GM12878 (cell line): ENCODE data around the gene RAE1. TPM values are rescaled to one million over a fixed set of nuclear protein-coding genes. Genes with fewer than 3 reads are reported as not detected.
A peak's percentile ranks its signal among the peaks of the same experiment; 100 is the strongest.

Source experiments
- ASH2L ChIP-seq: fragments of 300-600, 200-600 bp; sonication (generic); IDR thresholded peaks from 2 replicates; pipeline ENCODE4 v1.6.1; 2017; ENCODE audit warnings: low read depth, mild to moderate bottlenecking, borderline replicate concordance
- CHD1 ChIP-seq: IDR thresholded peaks from 2 replicates; pipeline ENCODE4 v1.6.1; 2012; ENCODE audit warnings: low read depth, low read length, improper control_type of control experiment
- CREM ChIP-seq: IDR thresholded peaks from 2 replicates; pipeline ENCODE4 v1.6.1; 2014; ENCODE audit warnings: antibody characterized with exemption, low read depth
- DPF2 ChIP-seq: fragments of 450-650 bp; IDR thresholded peaks from 2 replicates; pipeline ENCODE4 v1.6.1; 2017; ENCODE audit warnings: mild to moderate bottlenecking
- ETV6 ChIP-seq, 2 experiments: fragments of 450-650 bp in 1 of 2; IDR thresholded peaks in 1 of 2; conservative IDR thresholded peaks in 1 of 2; 2 replicates each; pipeline ENCODE4 v1.6.1; 2014; ENCODE audit warnings: antibody characterized with exemption in 1 of 2, borderline replicate concordance in 1 of 2, low read depth in 1 of 2, mild to moderate bottlenecking in 1 of 2, moderate library complexity in 1 of 2
- GATAD2B ChIP-seq: fragments of 450-650 bp; conservative IDR thresholded peaks from 2 replicates; pipeline ENCODE4 v1.6.1; 2017; ENCODE audit warnings: low read depth, mild to moderate bottlenecking, moderate library complexity
- HSF1 ChIP-seq: fragments of 150-350 bp; IDR thresholded peaks from 2 replicates; pipeline ENCODE4 v1.6.1; 2014; ENCODE audit warnings: mild to moderate bottlenecking, low read depth, low read length
- IKZF1 ChIP-seq: fragments of 450-650 bp; conservative IDR thresholded peaks from 2 replicates; pipeline ENCODE4 v1.6.1; 2017; ENCODE audit warnings: antibody characterized with exemption, mild to moderate bottlenecking
- IRF4 ChIP-seq: IDR thresholded peaks from 2 replicates; pipeline ENCODE4 v1.6.1; 2011; ENCODE audit warnings: low read depth, low read length
- LARP7 ChIP-seq: fragments of 450-650 bp; IDR thresholded peaks from 2 replicates; pipeline ENCODE4 v1.6.1; 2017; ENCODE audit warnings: mild to moderate bottlenecking
- MEF2B ChIP-seq: fragments of 450-650 bp; IDR thresholded peaks from 2 replicates; pipeline ENCODE4 v1.6.1; 2018; ENCODE audit warnings: mild to moderate bottlenecking, moderate library complexity; ENCODE audit not compliant: partially characterized antibody, poor library complexity, severe bottlenecking
- MTA3 ChIP-seq: IDR thresholded peaks from 2 replicates; pipeline ENCODE4 v1.6.1; 2012; ENCODE audit warnings: low read length, inconsistent platforms, borderline replicate concordance
- MXI1 ChIP-seq: fragments of 150-350 bp; IDR thresholded peaks from 2 replicates; pipeline ENCODE4 v1.6.1; 2011; ENCODE audit warnings: low read depth, mild to moderate bottlenecking, inconsistent platforms, low read length, improper control_type of control experiment
- NBN ChIP-seq: fragments of 450-650 bp; IDR thresholded peaks from 2 replicates; pipeline ENCODE4 v1.6.1; 2016
- NR2F1 ChIP-seq: fragments of 450-650 bp; conservative IDR thresholded peaks from 2 replicates; pipeline ENCODE4 v1.6.1; 2017; ENCODE audit warnings: mild to moderate bottlenecking
- PAX5 ChIP-seq: IDR thresholded peaks from 2 replicates; pipeline ENCODE4 v1.6.1; 2011; ENCODE audit warnings: low read depth, low read length, borderline replicate concordance
- PML ChIP-seq: IDR thresholded peaks from 2 replicates; pipeline ENCODE4 v1.6.1; 2012; ENCODE audit warnings: low read length, inconsistent platforms
- RB1 ChIP-seq: fragments of 450-650 bp; formaldehyde crosslinking; IDR thresholded peaks from 2 replicates; pipeline ENCODE4 v1.6.1; 2017; ENCODE audit warnings: mild to moderate bottlenecking, borderline replicate concordance
- RFX5 ChIP-seq: IDR thresholded peaks from 2 replicates; pipeline ENCODE4 v1.6.1; 2011; ENCODE audit warnings: low read depth, low read length, improper control_type of control experiment
- SKIL ChIP-seq: fragments of 450-650 bp; IDR thresholded peaks from 2 replicates; pipeline ENCODE4 v1.6.1; 2017; ENCODE audit warnings: mild to moderate bottlenecking, low read depth, inconsistent platforms; ENCODE audit not compliant: poor library complexity, severe bottlenecking
- SP1 ChIP-seq: IDR thresholded peaks from one replicate; pipeline ENCODE4 v1.6.1; 2011; ENCODE audit warnings: low read depth, low read length
- STAT1 ChIP-seq: fragments of 450-650 bp; conservative IDR thresholded peaks from 2 replicates; pipeline ENCODE4 v1.6.1; 2014; ENCODE audit warnings: antibody characterized with exemption, mild to moderate bottlenecking
- WRNIP1 ChIP-seq: IDR thresholded peaks from 2 replicates; pipeline ENCODE4 v1.6.1; 2011; ENCODE audit warnings: low read depth, low read length, improper control_type of control experiment, borderline replicate concordance
- YY1 ChIP-seq: IDR thresholded peaks from 2 replicates; pipeline ENCODE4 v1.6.1; 2011; ENCODE audit warnings: low read depth, mild to moderate bottlenecking, low read length
- ZNF207 ChIP-seq: fragments of 450-650 bp; IDR thresholded peaks from 2 replicates; pipeline ENCODE4 v1.6.1; 2014; ENCODE audit warnings: antibody characterized with exemption, mild to moderate bottlenecking, borderline replicate concordance
- polyA plus RNA-seq, 11 experiments: library from polyadenylated mRNA; depleted of rRNA in 4 of 11; unstranded in 6 of 11; stranded (reverse) in 5 of 11; fragments of >200 nt; fragmentation: Nextera tagmentation in 4 of 11; fragmentation: Illumina TruSeq in 1 of 11; extraction: Ambion mirVana in 4 of 11; extraction: Trizol in 1 of 11; gene quantifications; 1 replicate in 1 of 11; 2 replicates in 10 of 11; pipeline versions ENCODE4 v1.2.1 to v1.2.3, GENCODE V29; 2011 to 2016; ENCODE audit warnings: inconsistent platforms in 2 of 11, missing spikeins in 2 of 11, low read depth in 1 of 11
- total RNA-seq, 4 experiments: library from RNA; depleted of rRNA in 3 of 4; stranded (reverse); fragments of >200 nt in 3 of 4; fragmentation: Illumina TruSeq in 1 of 4; extraction: Trizol in 1 of 4; gene quantifications; 2 replicates each; pipeline versions ENCODE4 v1.2.1 to v1.2.3, GENCODE V29; 2013 to 2021
- TF ChIP-seq, protein P1 (sequence below): IDR thresholded peaks from 2 replicates; pipeline ENCODE4 v1.6.1; 2011; ENCODE audit warnings: low read depth, mild to moderate bottlenecking, low read length, moderate library complexity, borderline replicate concordance; ENCODE audit errors: extremely low read depth
- TF ChIP-seq, protein P2 (sequence below): fragments of 450-650 bp; IDR thresholded peaks from 2 replicates; pipeline ENCODE4 v1.6.1; 2016; ENCODE audit warnings: mild to moderate bottlenecking

RAE1 gene
- total and polyA plus RNA-seq, 10 of the 15 experiments (the other 5 are each of a cell fraction or from before 2014, with no cell fraction given) = 28.7 to 107 (median 49.3) TPM

DNA sequence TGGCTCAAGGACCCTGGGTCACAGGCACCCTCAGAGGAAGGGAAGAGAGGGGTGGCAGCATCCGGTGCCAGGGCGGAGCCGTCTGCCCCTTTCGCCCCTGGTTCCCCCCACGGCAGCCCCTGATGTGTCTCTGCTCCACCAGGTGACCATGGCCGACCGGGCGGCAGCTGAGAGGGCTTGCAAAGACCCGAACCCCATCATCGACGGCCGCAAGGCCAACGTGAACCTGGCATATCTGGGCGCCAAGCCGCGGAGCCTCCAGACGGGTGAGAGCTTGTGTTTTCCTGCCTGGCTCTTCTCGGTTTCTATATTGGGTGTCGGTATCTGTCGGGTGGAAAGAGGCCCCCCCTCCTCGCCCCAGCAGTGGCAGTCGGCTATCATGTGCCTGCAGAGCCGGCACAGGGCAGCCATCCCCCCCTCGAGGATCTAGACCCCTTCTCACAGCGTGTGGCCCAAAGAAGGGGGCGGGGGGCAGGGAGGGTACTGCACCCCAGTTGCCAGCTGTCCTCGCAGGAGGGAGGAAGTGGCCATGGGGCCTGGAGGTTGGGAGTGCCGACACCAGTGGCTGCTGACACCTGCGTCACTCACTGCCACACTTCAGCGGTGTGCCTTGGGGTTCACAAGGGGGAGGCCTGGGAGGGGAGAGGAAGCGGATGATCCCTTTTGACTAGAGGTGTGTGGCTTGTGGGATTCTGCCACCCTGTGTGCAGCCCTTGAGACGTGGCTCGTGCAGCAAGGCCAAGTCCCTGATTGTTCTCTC is 41.6 kb downstream of the RAE1 start (continued):
- TF ChIP-seq, protein P1, sequence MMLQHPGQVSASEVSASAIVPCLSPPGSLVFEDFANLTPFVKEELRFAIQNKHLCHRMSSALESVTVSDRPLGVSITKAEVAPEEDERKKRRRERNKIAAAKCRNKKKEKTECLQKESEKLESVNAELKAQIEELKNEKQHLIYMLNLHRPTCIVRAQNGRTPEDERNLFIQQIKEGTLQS = no peak
- TF ChIP-seq ZNF207 (no peak), CREM (peak; percentile 30; the same call in 1 of the 2 replicates), PML (no peak), HSF1 (no peak), RFX5 (no peak), MEF2B (peak; percentile 51), MTA3 (no peak), YY1 (no peak), MXI1 (peak; percentile 65), PAX5 (0 out of 2 replicates have a peak, but pooled peaks have one; percentile 11), ASH2L (no peak), SKIL (no peak), ETV6 (conservative IDR thresholded peaks at IDR 0.05 in 1 of 2, IDR thresholded peaks at IDR 0.05 in 1 of 2; ENCODE audit: borderline replicate concordance in 1 of 2, low read depth in 1 of 2) (no peak; a peak in 1 of 4 replicates), CHD1 (no peak; the same call in 1 of the 2 replicates), LARP7 (no peak), RB1 (no peak), IRF4 (no peak), GATAD2B (peak; percentile 66; the same call in 1 of the 2 replicates), STAT1 (no peak), DPF2 (peak; percentile 73), NR2F1 (peak; percentile 77), NBN (peak; percentile 55; the same call in 1 of the 2 replicates), IKZF1 (peak; percentile 82), SP1 (peak; percentile 11), WRNIP1 (no peak)
- TF ChIP-seq, protein P2, sequence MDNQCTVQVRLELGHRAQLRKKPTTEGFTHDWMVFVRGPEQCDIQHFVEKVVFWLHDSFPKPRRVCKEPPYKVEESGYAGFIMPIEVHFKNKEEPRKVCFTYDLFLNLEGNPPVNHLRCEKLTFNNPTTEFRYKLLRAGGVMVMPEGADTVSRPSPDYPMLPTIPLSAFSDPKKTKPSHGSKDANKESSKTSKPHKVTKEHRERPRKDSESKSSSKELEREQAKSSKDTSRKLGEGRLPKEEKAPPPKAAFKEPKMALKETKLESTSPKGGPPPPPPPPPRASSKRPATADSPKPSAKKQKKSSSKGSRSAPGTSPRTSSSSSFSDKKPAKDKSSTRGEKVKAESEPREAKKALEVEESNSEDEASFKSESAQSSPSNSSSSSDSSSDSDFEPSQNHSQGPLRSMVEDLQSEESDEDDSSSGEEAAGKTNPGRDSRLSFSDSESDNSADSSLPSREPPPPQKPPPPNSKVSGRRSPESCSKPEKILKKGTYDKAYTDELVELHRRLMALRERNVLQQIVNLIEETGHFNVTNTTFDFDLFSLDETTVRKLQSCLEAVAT = peak; percentile 67; the same call in 1 of the 2 replicates
